GM06990 (cell line): ENCODE results near the gene HEATR3.
A peak's percentile ranks its signal among the peaks of the same experiment; 100 is the strongest.

Experiments
- DNase-seq: peaks from one replicate; pipeline ENCODE4 v3.0.0-alpha.2; 2011; ENCODE audit not compliant: insufficient read length; ENCODE audit errors: extremely low read depth
- H3K27me3 ChIP-seq: replicated peaks from 2 replicates; pipeline ENCODE4 v1.6.0; 2011; ENCODE audit warnings: low read length; ENCODE audit not compliant: control insufficient read depth, insufficient read depth
- H3K36me3 ChIP-seq: 2 replicates; pipeline ENCODE4 v1.5.1; 2011; ENCODE audit warnings: low read length; ENCODE audit not compliant: control insufficient read depth, insufficient read depth
- H3K4me3 ChIP-seq: replicated peaks from 2 replicates; pipeline ENCODE4 v1.5.1; 2011; ENCODE audit warnings: low read depth, mild to moderate bottlenecking, control low read depth, low read length
- TF ChIP-seq, protein P1 (sequence below): IDR thresholded peaks from 2 replicates; pipeline ENCODE4 v1.5.1; 2011; ENCODE audit warnings: low read length, control low read depth, mild to moderate bottlenecking, inconsistent platforms; ENCODE audit not compliant: insufficient read depth, poor library complexity, severe bottlenecking

The HEATR3 gene

DNA sequence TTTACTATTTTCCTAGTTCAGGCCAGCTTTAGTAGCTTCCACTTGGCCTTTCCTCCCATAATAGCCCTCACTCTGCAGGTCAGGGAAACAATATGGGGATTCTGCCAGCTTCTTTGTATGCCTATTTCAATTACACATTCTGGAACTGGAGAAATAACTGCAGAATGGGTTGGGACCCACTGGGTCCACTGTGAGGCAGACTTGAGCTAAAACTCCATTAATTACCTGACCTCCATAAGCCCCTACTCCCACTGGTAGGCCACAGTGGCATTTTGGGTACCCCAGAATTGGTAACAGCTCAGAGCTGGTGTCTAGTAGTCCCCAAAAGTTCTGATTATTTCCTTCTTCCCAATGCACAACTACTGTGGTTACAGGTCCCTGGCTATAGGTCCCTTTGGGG is 70.6 kb downstream of the HEATR3 start:
- no peak for DNase-seq
- H3K36me3 ChIP-seq = no peaks in the 10 kb centered on the region
- H3K4me3 ChIP-seq = no peak overlapping the region
- no peaks in the 10 kb centered on the region for H3K27me3 ChIP-seq
- TF ChIP-seq, protein P1, sequence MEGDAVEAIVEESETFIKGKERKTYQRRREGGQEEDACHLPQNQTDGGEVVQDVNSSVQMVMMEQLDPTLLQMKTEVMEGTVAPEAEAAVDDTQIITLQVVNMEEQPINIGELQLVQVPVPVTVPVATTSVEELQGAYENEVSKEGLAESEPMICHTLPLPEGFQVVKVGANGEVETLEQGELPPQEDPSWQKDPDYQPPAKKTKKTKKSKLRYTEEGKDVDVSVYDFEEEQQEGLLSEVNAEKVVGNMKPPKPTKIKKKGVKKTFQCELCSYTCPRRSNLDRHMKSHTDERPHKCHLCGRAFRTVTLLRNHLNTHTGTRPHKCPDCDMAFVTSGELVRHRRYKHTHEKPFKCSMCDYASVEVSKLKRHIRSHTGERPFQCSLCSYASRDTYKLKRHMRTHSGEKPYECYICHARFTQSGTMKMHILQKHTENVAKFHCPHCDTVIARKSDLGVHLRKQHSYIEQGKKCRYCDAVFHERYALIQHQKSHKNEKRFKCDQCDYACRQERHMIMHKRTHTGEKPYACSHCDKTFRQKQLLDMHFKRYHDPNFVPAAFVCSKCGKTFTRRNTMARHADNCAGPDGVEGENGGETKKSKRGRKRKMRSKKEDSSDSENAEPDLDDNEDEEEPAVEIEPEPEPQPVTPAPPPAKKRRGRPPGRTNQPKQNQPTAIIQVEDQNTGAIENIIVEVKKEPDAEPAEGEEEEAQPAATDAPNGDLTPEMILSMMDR = peak; percentile 39

DNA sequence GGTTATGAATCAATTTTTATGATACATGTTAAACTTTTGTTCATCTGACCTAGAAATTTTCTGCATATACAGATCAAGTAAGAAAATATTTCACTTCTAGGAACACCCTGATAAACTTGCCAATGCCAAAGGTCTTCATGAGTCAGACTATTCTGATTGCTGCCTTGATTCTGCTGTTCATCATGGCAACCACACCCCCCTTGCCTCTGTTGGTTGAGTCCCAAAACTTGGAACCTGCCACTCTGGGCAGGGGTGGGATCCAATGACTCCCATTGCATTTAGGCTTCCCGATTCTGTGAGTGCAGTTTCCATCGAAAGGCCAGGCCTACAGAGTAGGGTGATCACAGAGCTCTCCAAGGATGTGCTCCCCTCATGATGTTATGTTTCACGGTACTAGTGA is 71.5 kb downstream of the HEATR3 start:
- no peak for DNase-seq
- H3K4me3 ChIP-seq = no peak overlapping the region
- H3K36me3 ChIP-seq = no peaks in the 10 kb centered on the region
- TF ChIP-seq, protein P1 = no peak
- no peaks in the 10 kb centered on the region for H3K27me3 ChIP-seq

DNA sequence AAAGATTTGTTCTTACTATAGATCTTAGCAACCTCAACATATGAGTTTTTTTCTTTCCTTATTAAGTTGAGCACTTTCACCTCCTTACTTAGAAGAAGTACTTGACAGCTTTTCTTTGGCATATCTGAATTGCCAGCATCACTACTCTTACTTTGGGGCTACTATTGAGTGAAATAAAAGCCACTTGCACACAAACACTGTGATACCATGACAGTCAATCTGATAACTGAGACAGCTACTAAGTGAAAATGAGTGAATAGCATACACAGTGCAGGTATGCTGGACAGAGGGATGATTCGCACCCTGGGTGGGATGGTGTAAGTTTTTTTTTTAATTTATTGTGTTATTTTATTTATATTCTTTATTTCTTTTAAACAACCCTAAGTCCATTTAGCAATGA is 73.8 kb downstream of the HEATR3 start:
- TF ChIP-seq, protein P1 = no peak
- Histone ChIP-seq H3K27me3 (no peaks in the 10 kb centered on the region), H3K4me3 (no peak overlapping the region), H3K36me3 (no peaks in the 10 kb centered on the region)
- DNase-seq = no peak

DNA sequence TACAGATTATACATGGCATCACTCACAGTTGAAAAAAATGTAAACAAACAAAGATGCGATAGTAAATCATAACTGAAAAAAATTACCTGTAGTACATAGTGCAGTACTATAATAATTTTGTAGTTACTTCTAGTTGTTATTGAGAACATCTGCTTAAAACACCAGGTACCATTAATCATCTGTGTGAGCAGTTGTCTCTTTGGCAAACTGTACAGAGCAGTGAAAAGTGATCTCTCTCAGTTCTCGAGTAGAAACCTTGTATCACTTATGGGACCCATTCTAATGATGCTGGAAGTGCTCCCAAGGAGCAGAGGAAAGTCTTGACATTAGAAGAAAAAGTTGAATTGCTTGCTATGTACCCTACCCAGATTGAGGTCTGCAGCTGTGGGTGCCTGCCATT is 78.4 kb downstream of the HEATR3 start:
- TF ChIP-seq, protein P1 = no peak
- DNase-seq = no peak
- Histone ChIP-seq H3K4me3 (no peak overlapping the region), H3K36me3 (no peaks in the 10 kb centered on the region), H3K27me3 (no peaks in the 10 kb centered on the region)

DNA sequence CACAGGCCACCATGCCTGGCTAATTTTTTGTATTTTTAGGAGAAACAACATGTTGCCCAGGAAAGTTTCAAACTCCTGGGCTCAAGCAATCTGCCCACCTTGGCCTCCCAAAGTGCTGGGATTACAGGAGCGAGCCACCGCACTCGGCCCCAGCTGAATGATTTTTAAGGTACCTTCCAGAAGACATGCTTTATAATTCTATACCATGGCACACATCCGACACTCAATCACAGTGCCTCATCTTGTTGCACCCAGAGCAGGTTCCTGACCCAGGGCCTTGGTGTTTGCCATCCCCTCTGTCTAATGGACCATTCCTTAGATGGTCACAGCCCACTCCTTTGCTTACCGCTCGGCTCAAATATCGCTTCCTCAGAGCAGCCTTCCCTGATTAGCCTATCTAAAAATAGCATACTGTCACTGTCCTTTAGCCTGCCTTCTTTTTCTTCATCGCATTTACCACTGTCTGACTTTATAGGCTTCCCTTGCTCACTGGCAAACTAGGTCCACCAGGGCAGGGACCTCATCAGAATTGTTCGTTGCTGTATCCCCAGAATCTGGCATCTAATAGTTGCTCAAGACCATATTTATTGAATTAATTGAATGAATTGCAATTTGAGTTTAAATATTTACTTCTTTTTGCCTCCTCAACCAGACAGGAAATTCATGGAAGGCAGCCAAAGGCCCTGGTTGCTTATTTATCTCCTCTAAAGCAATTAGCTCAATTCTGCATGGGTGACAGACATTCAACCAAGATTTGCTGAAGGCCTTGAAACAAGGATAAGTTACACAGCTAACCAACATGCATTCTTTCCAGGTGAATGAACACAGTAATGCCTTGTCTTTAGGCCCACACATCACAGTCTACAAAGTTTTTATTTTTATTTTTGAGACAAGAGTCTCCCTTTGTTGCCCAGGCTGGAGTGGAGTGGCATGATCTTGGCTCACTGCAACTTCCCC is 81.0 kb downstream of the HEATR3 start:
- no peak for DNase-seq
- Histone ChIP-seq H3K27me3 (no peaks in the 10 kb centered on the region), H3K4me3 (no peak overlapping the region), H3K36me3 (no peaks in the 10 kb centered on the region)
- TF ChIP-seq, protein P1 = no peak

DNA sequence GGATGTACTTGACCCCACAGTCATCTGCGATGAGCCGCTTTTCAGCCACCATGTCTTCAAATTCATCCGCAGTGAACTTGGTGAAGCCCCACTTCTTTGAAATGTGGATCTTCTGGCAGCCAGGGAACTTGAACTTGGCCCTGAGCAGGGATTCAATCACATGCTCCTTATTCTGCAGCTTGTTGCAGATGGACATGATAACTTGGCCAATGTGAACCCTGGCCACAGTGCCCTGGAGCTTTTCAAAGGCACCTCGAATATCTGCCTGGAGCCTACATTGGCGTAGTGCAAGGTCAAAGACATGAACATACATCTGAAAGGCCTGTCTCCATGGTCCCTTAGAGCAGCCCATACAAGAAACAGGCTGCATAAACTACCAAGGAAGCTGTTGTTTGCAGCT is 85.6 kb downstream of the HEATR3 start:
- Histone ChIP-seq H3K4me3 (no peak overlapping the region), H3K27me3 (no peaks in the 10 kb centered on the region), H3K36me3 (no peaks in the 10 kb centered on the region; the same call in 1 of the 2 replicates)
- no peak for DNase-seq
- TF ChIP-seq, protein P1 = no peak
